T follicular helper cell (primary cell): ENCODE measurements around the gene RTTN.

ENCODE experiments used
- DNase-seq: peaks from one replicate; pipeline ENCODE4 v3.0.0-alpha.2; 2020; ENCODE audit warnings: low read depth

RTTN gene

DNA sequence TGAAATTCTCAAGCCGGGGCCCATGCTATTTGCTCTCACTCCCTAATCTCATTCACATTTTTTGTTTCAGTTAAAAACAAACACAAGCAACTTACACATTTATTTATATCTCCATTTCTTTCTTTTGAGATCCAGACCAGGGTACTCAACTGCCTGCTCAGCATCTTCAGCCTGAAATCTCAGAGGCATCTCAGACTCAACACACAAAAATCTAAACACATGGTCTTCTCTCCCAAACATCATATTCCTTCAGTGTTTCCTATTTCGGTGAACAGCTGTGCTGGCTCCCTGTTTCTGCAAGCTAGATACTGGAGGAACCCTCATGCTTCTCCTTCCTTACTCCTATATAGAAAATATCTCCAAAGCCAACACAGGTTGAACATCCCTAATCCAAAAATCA, 11.3 kb upstream of the RTTN start:
- no peak for DNase-seq

- DNase-seq, result no peak
Measured at GRCh38 chr18:70207181-70207580, 1.7 kb upstream of the RTTN start.

GRCh38 chr18:70200286-70200685, 5.2 kb downstream of the RTTN start:
- no peak for DNase-seq

DNA sequence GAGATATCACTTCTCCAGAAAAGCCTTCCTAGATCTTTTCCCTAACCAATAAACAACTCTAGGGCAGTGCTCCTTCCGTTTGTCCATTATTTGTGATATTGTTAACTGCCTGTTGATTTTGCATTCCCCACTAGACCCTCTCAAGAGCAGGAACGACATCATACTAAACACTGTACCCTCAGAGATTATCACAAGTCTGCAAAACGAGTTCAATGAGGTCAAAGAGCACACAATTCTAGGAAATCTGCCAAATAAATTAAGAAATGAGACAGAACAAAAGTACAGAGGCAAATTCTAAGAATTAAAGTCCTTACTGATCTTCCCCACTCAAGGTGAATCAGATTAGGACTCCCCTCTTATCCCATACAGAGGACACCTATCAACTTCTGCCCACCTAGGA, 7.6 kb downstream of the RTTN start:
- no peak for DNase-seq

- DNase-seq, result no peak
Measured at GRCh38 chr18:70197026-70197425, 8.5 kb downstream of the RTTN start.

DNA sequence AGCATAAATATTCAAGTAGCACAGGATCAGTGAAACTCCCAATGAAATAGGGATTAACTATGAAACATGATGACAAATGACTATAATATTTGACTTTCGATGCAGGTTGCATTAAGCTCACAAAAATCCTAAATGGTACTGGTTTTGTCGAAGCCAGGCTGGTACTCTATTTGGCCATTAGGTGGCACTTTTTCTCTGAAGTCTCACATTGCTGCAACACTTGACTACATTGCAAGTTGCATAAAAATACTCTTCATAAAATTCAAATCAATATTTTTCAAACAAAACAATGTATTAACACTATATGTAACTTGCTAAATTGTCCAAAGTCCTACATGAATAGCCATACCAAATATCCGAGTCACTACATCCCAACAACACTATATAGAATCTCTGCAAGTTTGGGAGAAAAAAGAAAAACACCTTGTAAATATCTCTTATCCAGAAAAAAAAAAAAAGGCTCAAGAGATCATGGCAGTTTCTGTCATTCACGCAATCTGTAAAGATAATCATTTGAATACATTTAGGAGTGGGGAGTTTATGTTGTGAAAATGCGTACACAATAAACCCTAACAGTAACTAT, 9.5 kb downstream of the RTTN start:
- DNase-seq, result no peak

DNA sequence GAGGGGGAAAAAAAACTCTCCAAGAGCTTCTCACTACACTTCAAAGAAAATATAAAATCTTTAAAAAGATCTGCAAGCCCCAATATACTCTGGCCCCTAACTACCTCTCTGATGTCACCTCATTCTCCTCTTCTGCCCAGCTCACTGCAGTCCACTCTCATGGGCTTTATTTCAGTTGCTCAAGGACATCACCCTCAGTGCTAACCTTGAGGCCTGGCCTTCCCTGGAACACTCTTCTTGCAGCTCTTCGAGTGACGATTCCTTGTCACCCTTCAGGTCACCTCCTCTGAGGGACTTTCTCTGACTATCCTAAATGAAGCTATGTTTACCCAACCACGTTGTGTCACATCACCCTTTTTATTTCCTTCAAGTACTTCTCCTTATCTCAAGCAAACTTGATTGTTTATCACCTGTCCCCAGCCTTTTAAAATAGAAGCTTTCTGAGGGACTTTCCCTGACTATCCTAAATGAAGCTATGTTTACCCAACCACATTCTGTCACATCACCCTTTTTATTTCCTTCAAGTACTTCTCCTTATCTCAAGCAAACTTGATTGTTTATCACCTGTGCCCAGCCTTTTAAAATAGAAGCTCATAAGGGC, 10.4 kb downstream of the RTTN start:
- no peak for DNase-seq

GRCh38 chr18:70194227-70194890, 11.1 kb downstream of the RTTN start:
- DNase-seq, result no peak

DNA sequence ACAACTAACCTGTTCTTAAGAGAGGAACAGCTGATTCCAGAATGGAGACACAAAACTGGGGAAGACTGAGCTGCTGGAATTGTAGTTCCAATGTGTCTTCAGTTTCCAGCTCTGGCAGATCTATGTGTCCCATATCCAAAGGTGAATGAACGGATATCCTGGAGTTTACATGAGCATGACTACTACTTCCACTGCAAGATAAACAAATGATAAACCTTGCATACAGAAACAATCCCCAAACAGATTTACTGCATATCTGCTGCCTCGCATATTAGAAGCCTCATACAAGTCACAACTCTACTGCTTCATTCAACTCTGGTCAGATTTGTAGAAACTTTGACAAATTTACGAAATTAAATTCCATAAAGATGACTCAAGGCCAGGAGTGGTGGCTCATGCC, 15.0 kb downstream of the RTTN start:
- no peak for DNase-seq

- no peak for DNase-seq
Measured at GRCh38 chr18:70188113-70188512, 17.4 kb downstream of the RTTN start.

DNA sequence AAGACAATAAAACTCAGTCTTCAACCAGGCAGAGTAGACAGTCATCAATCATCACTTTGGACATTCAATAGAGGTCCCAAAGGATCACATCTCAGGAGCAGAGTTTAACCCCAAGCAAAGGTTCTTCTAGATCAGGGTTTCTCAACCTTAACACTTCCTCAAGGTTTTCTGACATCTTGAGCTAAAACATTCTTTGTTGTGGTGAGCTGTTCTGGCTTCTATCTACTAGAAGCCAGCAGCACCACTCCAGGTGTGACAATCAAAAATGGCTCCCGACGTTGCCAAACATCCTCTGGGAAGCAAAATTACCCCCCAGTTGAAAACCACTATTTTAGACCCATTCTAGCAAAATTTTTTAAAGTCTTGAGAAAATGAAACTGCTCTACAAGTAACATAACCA, 22.0 kb downstream of the RTTN start:
- DNase-seq, result no peak

- no peak for DNase-seq
Measured at GRCh38 chr18:70182548-70182947, 22.9 kb downstream of the RTTN start.

DNA sequence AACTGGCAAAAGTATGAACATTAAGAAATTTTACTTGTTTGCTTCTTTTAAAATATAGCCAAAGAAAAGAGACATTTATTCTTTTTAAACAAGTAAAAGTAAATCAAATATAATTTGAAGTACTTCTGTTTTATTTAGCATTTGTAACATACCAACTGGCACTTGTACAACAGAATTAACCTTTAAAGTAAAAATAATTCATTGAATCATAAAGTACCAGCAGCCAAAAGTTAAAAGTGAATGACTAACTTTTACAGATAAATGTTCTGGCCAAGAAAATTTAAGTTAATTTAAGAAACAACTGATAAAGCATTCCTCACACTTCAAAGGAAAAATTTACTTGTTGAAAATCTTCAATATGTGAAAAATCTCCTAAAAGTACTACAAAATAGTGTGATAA, 23.8 kb downstream of the RTTN start:
- DNase-seq, result no peak

GRCh38 chr18:70181015-70181414, 24.5 kb downstream of the RTTN start:
- DNase-seq, result no peak

GRCh38 chr18:70176537-70176936, 28.9 kb downstream of the RTTN start:
- DNase-seq, result no peak

DNA sequence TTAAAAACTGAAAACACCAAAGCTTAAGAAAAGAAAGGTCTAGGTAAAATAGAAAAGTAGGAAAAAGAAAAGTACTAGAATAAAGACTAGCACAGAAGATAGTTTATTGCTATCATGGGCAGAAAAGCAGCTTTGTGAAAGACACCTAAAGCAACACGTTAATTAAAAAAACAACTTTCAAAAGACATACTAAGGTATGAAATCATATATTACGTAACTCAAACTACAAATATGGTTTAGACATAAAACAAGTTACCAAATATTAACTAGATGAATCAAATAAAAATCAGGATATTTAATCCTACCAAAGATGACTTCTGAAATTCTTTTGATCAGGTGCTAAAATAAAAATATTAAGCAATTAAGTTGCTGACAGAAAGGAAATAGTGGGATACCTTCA, 30.3 kb downstream of the RTTN start:
- no peak for DNase-seq

DNA sequence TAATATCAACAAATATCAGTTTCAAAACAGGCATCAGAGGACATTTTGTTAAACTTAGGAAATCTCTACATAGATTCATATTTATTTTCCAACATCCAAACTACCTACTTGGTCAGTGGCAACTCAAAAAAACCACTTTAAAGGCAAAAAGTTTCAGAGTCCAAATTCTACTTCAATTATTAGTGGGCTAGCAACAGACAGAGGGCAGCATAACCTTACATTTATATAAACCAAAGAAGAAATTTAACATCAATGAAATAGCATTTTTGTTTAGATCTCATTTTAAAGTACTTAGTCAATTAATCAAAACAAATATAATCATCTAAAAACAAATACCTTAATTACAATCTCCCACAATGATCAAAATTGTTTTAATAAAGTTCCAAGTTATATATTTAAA, 33.3 kb downstream of the RTTN start:
- no peak for DNase-seq

GRCh38 chr18:70169747-70170146, 35.7 kb downstream of the RTTN start:
- no peak for DNase-seq

GRCh38 chr18:70166668-70167067, 38.8 kb downstream of the RTTN start:
- no peak for DNase-seq

DNA sequence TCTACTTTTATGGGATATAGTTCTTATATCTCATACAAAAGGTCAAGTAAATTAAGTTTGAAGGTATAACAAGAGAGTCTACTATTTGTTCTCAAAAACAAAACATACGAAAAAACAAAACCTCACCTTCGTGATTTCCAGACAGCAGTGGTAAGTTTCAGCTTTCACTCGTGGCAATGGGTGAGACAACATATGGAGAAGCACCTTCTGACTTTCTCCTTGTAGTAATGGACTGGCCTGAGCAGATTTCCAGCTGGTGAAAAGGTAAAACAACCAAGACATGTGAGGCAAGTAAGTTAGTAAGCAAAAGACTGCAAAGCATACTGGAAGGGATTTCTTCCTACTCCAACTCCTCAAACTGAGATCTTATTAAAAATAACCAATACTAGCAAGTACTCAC, 39.6 kb downstream of the RTTN start:
- DNase-seq, result no peak

GRCh38 chr18:70160073-70160678, 45.3 kb downstream of the RTTN start:
- DNase-seq, result no peak

DNA sequence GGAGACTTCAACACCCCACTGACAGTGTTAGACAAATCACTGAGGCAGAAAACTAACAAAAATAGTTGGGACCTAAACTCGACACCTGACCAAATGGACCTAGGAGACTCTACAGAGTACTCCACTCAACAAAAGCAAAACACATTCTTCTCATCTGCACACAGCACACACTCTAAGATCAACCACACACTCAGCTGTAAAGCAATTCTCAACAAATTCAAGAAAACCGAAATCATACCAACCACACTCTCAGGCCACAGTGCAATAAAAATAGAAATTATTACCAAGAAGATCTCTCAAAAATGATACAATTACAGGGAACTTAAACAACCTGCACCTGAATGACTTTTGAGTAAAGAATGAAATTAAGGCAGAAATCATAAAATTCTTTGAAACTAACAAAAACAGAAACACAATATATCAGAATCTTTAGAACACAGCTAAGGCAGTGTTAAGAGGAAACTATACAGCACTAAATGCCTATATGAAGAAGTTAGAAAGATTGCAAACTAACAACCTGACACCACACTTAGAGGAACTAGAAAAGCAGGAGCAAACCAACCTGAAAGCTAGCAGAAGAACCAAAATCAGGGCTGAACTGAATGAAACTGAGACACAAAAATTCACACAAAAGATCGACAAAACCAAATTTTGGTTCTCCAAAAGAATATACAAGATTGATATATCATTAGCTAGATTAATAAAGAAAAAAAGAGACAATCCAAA, 46.3 kb downstream of the RTTN start:
- DNase-seq, result no peak

DNA sequence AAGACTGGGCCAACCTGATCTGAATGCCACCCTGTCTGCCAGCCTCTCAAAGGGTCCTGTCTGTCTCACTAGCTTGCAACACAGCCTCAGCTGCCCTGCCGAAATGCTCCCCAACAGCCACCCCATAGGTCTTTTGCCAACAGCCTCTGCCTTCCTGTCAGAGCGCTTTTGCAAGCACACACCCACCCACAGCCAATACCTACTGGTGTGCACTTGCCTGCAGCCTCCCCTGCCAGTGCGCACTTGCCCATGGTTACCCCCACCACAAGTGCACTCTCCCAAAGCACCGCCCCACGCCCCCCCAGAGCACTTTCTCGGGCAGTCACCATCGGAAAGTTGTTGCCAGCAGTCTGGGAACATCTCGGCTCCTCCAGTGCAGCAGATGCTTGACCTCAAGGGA, 48.6 kb downstream of the RTTN start:
- DNase-seq, result no peak
